Body of pancreas (tissue), 4 donors: ENCODE results near the gene HMCN2. TPM values are rescaled to one million over a fixed set of nuclear protein-coding genes. Genes with fewer than 3 reads are reported as not detected.

ENCODE experiments used
- ATAC-seq: fragments of 150-250 bp; one replicate; pipeline ENCODE4 v1.9.1; 2016
- DNase-seq, 4 donors: peaks; one replicate each; pipeline ENCODE4 v3.0.0-alpha.2; 2019
- H3K27ac ChIP-seq, 4 donors: fragments of 200-600 bp; sonication (generic); 1 replicate in 3 of 4; 2 replicates in 1 of 4; pipeline versions ENCODE4 v1.5.1 to v1.6.1; 2016 to 2019; ENCODE audit warnings: mild to moderate bottlenecking in 1 of 4, mixed read lengths in 1 of 4, moderate library complexity in 1 of 4
- H3K27me3 ChIP-seq, 2 donors: fragments of 200-600 bp; sonication (generic); one replicate each; pipeline ENCODE4 v1.6.0; 2016; ENCODE audit warnings: mild to moderate bottlenecking in 1 of 2
- H3K36me3 ChIP-seq, 2 donors: fragments of 200-600 bp; sonication (generic); replicated peaks in 1 of 2; 2 replicates each; pipeline ENCODE4 v1.5.1; 2016; ENCODE audit warnings: low read depth in 2 of 2; ENCODE audit not compliant: insufficient read depth in 1 of 2
- H3K4me1 ChIP-seq: fragments of 200-600 bp; sonication (generic); one replicate; pipeline ENCODE4 v1.6.0; 2016
- H3K4me3 ChIP-seq, 2 donors: fragments of 200-600 bp; sonication (generic); 1 replicate in 1 of 2; 2 replicates in 1 of 2; pipeline ENCODE4 v1.5.1; 2016 to 2019
- H3K9me3 ChIP-seq, 3 donors: fragments of 200-600 bp; sonication (generic); 1 replicate in 2 of 3; 2 replicates in 1 of 3; pipeline ENCODE4 v1.5.1; 2016
- POLR2A ChIP-seq, 3 donors: fragments of 450-650 bp; IDR thresholded peaks; one replicate each; pipeline ENCODE4 v1.6.1; 2016; ENCODE audit warnings: antibody characterized with exemption in 3 of 3, mild to moderate bottlenecking in 2 of 3
- WGBS, 2 donors: methylation state at CpG; one replicate each; pipeline ENCODE4 v1.1.5; 2017; 5-methylcytosine and 5-hydroxymethylcytosine counted together
- intact Hi-C: fragments of 100-400 bp; cut with DNase I; formaldehyde crosslinking; loops from one replicate; pipeline ENCODE4 v1.15.1; 2023
- total RNA-seq, 2 donors: library from RNA; depleted of rRNA; stranded (reverse); fragments of >200 nt; gene quantifications; one replicate each; pipeline ENCODE4 v1.1.0, GENCODE V29; 2016
- TF ChIP-seq, protein P1 (sequence below), 7 experiments: fragments of 450-650 bp in 4 of 7; fragments of 200-600 bp in 3 of 7; sonication (generic) in 3 of 7; IDR thresholded peaks; one replicate each; pipeline ENCODE4 v1.5.1; 2016 to 2019; ENCODE audit warnings: antibody characterized with exemption in 7 of 7

The HMCN2 gene
- total RNA-seq, 2 donors from 2014 or later: 0.78 to 3.6 TPM

DNA sequence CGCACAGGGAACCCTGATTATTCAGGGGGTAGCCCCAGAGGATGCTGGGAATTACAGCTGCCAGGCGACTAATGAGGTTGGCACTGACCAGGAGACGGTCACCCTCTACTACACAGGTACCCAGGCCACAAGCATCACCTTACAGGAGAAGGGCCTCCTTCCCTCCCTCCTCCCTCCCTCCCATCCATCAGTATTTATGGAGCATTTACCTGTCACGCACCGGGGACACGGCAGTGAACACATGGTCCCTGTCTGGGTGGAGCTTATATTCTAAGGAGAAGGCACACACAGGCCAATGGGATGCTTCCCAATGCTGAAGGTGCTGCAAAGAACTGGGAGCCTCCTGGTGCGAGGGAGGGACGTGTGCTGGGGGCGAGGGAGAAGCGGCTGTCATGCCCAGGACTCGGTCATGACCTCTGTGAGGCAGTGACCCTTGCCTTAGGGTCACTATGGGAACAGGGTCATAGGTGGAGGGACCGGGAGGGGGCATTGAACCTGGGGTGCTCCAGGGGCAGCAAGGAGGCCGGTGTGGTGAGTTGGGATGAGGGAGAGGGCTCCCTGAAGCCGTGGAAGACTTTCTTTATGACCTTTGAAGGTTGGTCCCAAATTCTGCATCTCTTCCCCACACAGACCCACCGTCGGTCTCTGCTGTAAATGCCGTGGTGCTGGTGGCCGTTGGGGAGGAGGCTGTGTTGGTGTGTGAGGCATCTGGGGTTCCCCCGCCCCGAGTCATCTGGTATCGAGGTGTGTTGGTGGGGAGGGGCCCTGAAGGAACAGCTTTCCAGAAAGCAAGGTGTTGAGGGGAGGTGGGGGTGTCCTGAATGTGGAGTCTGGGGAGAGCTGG is 41.5 kb downstream of the HMCN2 start:
- H3K27ac ChIP-seq: no peak overlapping the region
- H3K27me3 ChIP-seq: no peaks in the 10 kb centered on the region
- WGBS, 2 donors: 51 to 63% methylated on average over 7 to 21 of the region's 21 CpGs
- no peaks in the 10 kb centered on the region for H3K4me1 ChIP-seq
- no peaks in the 10 kb centered on the region for H3K36me3 ChIP-seq
- DNase-seq (no peak), ATAC-seq (no peak)
- intact Hi-C loops: no loop called here
- TF ChIP-seq POLR2A (IDR thresholded peaks at IDR 0.05): no peak
- TF ChIP-seq, protein P1, sequence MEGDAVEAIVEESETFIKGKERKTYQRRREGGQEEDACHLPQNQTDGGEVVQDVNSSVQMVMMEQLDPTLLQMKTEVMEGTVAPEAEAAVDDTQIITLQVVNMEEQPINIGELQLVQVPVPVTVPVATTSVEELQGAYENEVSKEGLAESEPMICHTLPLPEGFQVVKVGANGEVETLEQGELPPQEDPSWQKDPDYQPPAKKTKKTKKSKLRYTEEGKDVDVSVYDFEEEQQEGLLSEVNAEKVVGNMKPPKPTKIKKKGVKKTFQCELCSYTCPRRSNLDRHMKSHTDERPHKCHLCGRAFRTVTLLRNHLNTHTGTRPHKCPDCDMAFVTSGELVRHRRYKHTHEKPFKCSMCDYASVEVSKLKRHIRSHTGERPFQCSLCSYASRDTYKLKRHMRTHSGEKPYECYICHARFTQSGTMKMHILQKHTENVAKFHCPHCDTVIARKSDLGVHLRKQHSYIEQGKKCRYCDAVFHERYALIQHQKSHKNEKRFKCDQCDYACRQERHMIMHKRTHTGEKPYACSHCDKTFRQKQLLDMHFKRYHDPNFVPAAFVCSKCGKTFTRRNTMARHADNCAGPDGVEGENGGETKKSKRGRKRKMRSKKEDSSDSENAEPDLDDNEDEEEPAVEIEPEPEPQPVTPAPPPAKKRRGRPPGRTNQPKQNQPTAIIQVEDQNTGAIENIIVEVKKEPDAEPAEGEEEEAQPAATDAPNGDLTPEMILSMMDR (IDR thresholded peaks at IDR 0.05): no peak
- no peaks in the 10 kb centered on the region for H3K9me3 ChIP-seq
- no peak overlapping the region for H3K4me3 ChIP-seq

DNA sequence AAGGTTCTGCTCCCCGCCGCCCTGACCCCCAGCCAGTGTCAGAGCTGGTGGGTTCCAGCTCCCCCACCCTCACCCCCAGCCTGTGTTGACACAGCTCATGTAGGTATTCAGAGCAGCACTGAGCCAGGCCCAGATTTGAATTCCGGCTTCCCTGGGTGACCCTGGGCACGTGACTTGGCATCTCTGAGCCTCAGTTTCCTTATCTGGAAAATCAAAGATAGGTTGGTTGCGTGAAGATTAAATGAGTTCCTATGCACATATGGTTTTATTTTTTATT is 42.0 kb downstream of the HMCN2 start:
- Histone ChIP-seq H3K9me3 (no peaks in the 10 kb centered on the region), H3K4me1 (no peaks in the 10 kb centered on the region), H3K4me3 (no peak overlapping the region), H3K27me3 (no peaks in the 10 kb centered on the region), H3K36me3 (no peaks in the 10 kb centered on the region), H3K27ac (no peak overlapping the region)
- intact Hi-C loops: no loop called here
- no peak for DNase-seq
- WGBS, 2 donors: 61 to 82% methylated on average over 2 to 5 of the region's 5 CpGs
- ATAC-seq: no peak
- TF ChIP-seq, protein P1 (IDR thresholded peaks at IDR 0.05): no peak

DNA sequence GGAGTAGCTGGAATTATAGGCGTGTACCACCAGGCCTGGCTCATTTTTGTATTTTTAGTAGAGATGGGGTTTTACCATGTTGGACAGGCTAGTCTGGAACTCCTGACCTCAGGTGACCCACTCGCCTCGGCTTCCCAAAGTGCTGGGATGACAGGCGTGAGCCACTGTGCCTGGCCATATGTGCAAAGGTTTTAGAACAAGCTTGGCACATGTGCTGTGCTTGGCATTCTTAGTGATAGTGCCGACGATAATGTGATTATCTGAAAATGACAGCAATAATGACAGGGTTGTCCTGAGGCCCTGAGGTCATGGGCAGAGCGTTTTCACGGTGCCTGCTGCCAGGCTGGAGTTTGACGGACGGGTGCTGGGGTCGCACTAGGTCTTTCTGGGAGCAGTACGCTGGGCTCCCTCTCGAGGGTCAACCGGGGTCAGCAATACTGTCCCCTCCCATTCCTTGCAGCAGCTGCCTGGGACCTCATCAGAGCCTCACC is 42.6 kb downstream of the HMCN2 start:
- Histone ChIP-seq H3K4me1 (no peaks in the 10 kb centered on the region), H3K4me3 (no peak overlapping the region), H3K36me3 (no peaks in the 10 kb centered on the region), H3K27ac (no peak overlapping the region), H3K27me3 (no peaks in the 10 kb centered on the region), H3K9me3 (no peaks in the 10 kb centered on the region)
- ATAC-seq (no peak), DNase-seq (no peak)
- intact Hi-C loops: no loop called here
- TF ChIP-seq, protein P1 (IDR thresholded peaks at IDR 0.05): no peak
- TF ChIP-seq POLR2A (IDR thresholded peaks at IDR 0.05): no peak
- WGBS, 2 donors: 51 to 61% methylated on average over 6 to 14 of the region's 14 CpGs

DNA sequence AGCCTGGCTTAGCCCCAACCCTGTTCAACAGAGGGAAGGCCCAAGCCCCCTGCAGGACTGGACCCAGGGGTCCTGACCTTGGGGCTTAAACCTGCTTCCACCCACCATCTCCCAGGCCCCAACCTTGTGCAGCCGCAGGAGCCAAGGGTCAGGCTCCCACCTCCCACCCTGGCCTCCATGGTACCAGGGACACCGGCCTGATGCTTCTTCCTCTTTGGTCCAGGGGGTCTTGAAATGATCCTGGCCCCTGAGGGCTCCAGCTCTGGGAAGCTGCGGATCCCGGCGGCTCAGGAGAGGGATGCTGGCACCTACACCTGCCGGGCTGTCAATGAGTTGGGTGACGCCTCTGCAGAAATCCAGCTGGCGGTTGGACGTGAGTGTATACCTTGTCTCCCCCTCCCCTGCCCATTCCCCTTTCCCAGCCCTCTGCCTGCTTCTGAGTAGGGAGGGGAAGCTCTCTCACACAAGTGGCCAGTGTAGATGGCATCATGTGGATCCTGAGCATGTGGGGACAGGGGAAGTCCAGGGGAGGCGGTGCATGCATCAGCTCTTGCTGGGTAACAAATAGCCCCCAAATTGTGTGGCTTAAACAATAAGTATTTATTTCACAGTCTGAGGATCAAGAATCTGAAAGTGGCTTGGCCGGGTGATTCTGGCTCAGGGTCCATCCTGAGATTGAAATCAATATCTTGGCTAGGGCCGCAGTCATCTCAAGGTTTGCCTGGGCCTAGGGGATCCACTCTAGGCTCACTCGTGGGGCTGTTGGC is 44.3 kb downstream of the HMCN2 start:
- no peak overlapping the region for H3K27ac ChIP-seq
- H3K27me3 ChIP-seq: no peaks in the 10 kb centered on the region
- intact Hi-C loops: no loop called here
- no peak overlapping the region for H3K4me3 ChIP-seq
- TF ChIP-seq POLR2A (IDR thresholded peaks at IDR 0.05): no peak
- TF ChIP-seq, protein P1 (IDR thresholded peaks at IDR 0.05): no peak
- H3K36me3 ChIP-seq: no peaks in the 10 kb centered on the region
- H3K9me3 ChIP-seq: no peaks in the 10 kb centered on the region
- H3K4me1 ChIP-seq: no peaks in the 10 kb centered on the region
- ATAC-seq (no peak), DNase-seq (no peak)
- WGBS, 2 donors: 77 to 90% methylated on average over 6 to 13 of the region's 13 CpGs
